ENCODE measurements around the gene GVQW3.

Gene GVQW3

DNA sequence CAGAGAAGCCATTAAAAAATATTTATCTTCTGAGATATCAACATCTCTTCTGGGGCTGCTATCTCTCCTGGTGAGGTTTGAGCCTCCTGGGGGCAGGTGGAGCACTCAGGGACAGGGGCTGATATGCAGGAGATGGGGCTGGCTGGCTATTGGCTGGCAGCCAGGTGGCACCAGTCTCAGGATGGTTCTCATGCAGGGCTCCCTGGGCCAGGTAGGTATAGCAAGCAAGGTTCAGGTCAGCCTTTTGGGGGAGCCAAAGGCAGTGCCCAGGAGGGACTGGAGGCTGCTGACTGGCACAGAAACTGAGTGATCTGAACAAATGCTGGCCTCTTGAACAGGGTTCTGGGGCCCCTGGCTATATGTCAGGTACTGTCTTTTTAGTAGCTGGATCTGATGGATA is 34.0 kb downstream of the GVQW3 start:
- Histone ChIP-seq H3K27ac (ENCODE audit: extremely low read depth, low read depth, low read length) (no peak overlapping the region), H3K4me1 (ENCODE audit: control insufficient read depth, insufficient read depth, low read length) (no peaks in the 10 kb centered on the region), H3K9me3 (ENCODE audit: control insufficient read depth, insufficient read depth, low read depth, low read length) (no peaks in the 10 kb centered on the region), H3K4me3 (ENCODE audit: low read depth, low read length) (no peak overlapping the region), H3K36me3 (ENCODE audit: control insufficient read depth in 2 of 2, insufficient read depth in 1 of 2, low read length in 2 of 2) (no peaks in the 10 kb centered on the region)
- POLR2A ChIA-PET = no interaction called here
- CTCF ChIA-PET = no interaction called here
- TF ChIP-seq, protein P1, sequence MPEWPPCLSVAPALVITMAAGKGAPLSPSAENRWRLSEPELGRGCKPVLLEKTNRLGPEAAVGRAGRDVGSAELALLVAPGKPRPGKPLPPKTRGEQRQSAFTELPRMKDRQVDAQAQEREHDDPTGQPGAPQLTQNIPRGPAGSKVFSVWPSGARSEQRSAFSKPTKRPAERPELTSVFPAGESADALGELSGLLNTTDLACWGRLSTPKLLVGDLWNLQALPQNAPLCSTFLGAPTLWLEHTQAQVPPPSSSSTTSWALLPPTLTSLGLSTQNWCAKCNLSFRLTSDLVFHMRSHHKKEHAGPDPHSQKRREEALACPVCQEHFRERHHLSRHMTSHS (tag by site-specific recombination; IDR thresholded peaks at IDR 0.05) = no peak
- no peak for TF ChIP-seq ZNF211 (tag by site-specific recombination; IDR thresholded peaks at IDR 0.05; ENCODE audit: low read depth)
- no peak for TF ChIP-seq PRDM4 (tag by site-specific recombination; IDR thresholded peaks at IDR 0.05)
- TF ChIP-seq REPIN1 (tag by site-specific recombination; IDR thresholded peaks at IDR 0.05; ENCODE audit: low read depth) = no peak
- no peak for TF ChIP-seq ZNF473 (tag by site-specific recombination; IDR thresholded peaks at IDR 0.05)
- no peak for TF ChIP-seq ZNF580 (tag by site-specific recombination; IDR thresholded peaks at IDR 0.05)
- TF ChIP-seq ZNF600 (tag by site-specific recombination; IDR thresholded peaks at IDR 0.05) = no peak
- no peak for TF ChIP-seq ZNF513 (tag by site-specific recombination; IDR thresholded peaks at IDR 0.05)

- Histone ChIP-seq H3K4me1 (ENCODE audit: control insufficient read depth, insufficient read depth, low read length) (no peaks in the 10 kb centered on the region), H3K36me3 (ENCODE audit: control insufficient read depth in 2 of 2, insufficient read depth in 1 of 2, low read length in 2 of 2) (no peaks in the 10 kb centered on the region), H3K27ac (ENCODE audit: extremely low read depth, low read depth, low read length) (no peak overlapping the region), H3K9me3 (ENCODE audit: control insufficient read depth, insufficient read depth, low read depth, low read length) (no peaks in the 10 kb centered on the region), H3K4me3 (ENCODE audit: low read depth, low read length) (no peak overlapping the region)
- ChIA-PET CTCF (interaction anchor here (0.6 to 3.5 kb wide), 11 partner anchors 9 to 93 kb away, joined by 3 to 18 read pairs (median 4); no protein-coding TSS in a partner anchor), POLR2A (no interaction called here)
- TF ChIP-seq ZNF433 (tag by site-specific recombination; IDR thresholded peaks at IDR 0.05; ENCODE audit: low read depth) (no peak), ZNF362 (tag by site-specific recombination; IDR thresholded peaks at IDR 0.05) (no peak), ZNF18 (tag by site-specific recombination; IDR thresholded peaks at IDR 0.05) (no peak), PRDM4 (tag by site-specific recombination; IDR thresholded peaks at IDR 0.05) (no peak), YY2 (tag by site-specific recombination; IDR thresholded peaks at IDR 0.05) (no peak), ZNF140 (tag by site-specific recombination; IDR thresholded peaks at IDR 0.05) (no peak), ZNF155 (tag by site-specific recombination; IDR thresholded peaks at IDR 0.05) (no peak), ZNF449 (tag by site-specific recombination; IDR thresholded peaks at IDR 0.05) (no peak), ZNF837 (tag by site-specific recombination; IDR thresholded peaks at IDR 0.05) (no peak), ZNF221 (tag by site-specific recombination; IDR thresholded peaks at IDR 0.05; ENCODE audit: borderline replicate concordance) (no peak), ZNF521 (tag by site-specific recombination; IDR thresholded peaks at IDR 0.05) (no peak)
- TF ChIP-seq, protein P2, sequence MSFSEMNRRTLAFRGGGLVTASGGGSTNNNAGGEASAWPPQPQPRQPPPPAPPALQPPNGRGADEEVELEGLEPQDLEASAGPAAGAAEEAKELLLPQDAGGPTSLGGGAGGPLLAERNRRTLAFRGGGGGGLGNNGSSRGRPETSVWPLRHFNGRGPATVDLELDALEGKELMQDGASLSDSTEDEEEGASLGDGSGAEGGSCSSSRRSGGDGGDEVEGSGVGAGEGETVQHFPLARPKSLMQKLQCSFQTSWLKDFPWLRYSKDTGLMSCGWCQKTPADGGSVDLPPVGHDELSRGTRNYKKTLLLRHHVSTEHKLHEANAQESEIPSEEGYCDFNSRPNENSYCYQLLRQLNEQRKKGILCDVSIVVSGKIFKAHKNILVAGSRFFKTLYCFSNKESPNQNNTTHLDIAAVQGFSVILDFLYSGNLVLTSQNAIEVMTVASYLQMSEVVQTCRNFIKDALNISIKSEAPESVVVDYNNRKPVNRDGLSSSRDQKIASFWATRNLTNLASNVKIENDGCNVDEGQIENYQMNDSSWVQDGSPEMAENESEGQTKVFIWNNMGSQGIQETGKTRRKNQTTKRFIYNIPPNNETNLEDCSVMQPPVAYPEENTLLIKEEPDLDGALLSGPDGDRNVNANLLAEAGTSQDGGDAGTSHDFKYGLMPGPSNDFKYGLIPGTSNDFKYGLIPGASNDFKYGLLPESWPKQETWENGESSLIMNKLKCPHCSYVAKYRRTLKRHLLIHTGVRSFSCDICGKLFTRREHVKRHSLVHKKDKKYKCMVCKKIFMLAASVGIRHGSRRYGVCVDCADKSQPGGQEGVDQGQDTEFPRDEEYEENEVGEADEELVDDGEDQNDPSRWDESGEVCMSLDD (tag by site-specific recombination; IDR thresholded peaks at IDR 0.05) = no peak
Observed at GRCh38 chr11:76419896-76420295, 38.8 kb downstream of the GVQW3 start.
